Ovary (tissue), 3 donors: ENCODE results near the gene PALMD.

Experiments
- CTCF ChIP-seq, 3 donors: fragments of 450-650 bp in 2 of 3; fragments of 200-600 bp in 1 of 3; IDR thresholded peaks; one replicate each; pipeline versions ENCODE4 v1.5.1 to v1.8.0; 2016 to 2022; ENCODE audit warnings: antibody characterized with exemption in 3 of 3, mild to moderate bottlenecking in 1 of 3
- POLR2A ChIP-seq: fragments of 450-650 bp; IDR thresholded peaks from one replicate; pipeline ENCODE4 v1.6.1; 2017; ENCODE audit warnings: antibody characterized with exemption, mild to moderate bottlenecking, moderate library complexity
- donor health status: DM: no; HTN: no; CAD: no.

- TF ChIP-seq POLR2A: no peak
- no peak for TF ChIP-seq CTCF (IDR thresholded peaks at IDR 0.05)
These were observed 51.7 kb downstream of the PALMD start for GRCh38 chr1:99697580-99697979.
